ENCODE results near the gene PCDHGA1.

PCDHGA1 gene

GRCh38 chr5:141528291-141528984, 198.1 kb downstream of the PCDHGA1 start:
- DNase-seq (ENCODE audit: low read depth in 2 of 2, low spot score in 1 of 2): no peak

- no peak for DNase-seq (ENCODE audit: low read depth in 2 of 2, low spot score in 1 of 2)
Observed at GRCh38 chr5:141529002-141529401, 198.7 kb downstream of the PCDHGA1 start.

DNA sequence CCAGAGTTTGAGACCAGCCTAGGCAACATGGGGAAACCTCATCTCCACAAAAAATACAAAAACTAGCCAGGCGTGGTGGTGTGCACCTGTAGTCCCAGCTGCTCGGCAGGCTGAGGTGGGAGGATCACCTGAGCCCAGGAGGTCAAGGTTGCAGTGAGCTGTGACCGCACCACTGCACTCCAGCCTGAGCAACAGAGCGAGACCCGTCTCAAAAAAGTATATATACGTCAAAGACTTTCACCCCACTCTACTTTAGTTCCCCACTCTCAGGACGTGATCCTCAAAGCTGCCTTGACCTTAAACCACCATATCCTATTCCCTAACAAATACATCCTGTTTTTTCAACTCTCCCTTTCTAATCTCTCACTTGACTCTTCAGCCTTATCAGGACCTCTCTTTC, 199.6 kb downstream of the PCDHGA1 start:
- DNase-seq (ENCODE audit: low read depth in 2 of 2, low spot score in 1 of 2): no peak

GRCh38 chr5:141532726-141533125, 202.4 kb downstream of the PCDHGA1 start:
- DNase-seq (ENCODE audit: low read depth in 2 of 2, low spot score in 1 of 2): no peak

DNA sequence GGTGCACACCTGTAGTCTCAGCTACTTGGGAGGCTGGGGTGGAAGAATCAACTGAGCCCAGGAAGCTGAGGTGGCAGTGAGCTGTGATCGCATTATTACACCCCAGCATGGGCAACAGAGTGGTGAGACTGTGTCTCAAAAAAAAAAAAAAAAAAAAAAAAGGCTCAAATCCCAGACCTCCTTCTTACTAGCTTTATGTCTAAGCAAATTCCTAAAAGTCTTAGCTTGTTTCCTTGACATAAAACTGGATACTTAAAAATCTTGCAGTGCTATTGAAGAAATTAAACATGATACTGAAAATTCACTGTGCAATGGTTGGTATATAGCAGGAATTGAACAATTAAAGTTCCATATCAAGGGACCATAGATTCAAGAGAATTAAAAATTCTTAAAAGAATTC, 203.6 kb downstream of the PCDHGA1 start:
- DNase-seq (ENCODE audit: low read depth in 2 of 2, low spot score in 1 of 2): no peak

DNA sequence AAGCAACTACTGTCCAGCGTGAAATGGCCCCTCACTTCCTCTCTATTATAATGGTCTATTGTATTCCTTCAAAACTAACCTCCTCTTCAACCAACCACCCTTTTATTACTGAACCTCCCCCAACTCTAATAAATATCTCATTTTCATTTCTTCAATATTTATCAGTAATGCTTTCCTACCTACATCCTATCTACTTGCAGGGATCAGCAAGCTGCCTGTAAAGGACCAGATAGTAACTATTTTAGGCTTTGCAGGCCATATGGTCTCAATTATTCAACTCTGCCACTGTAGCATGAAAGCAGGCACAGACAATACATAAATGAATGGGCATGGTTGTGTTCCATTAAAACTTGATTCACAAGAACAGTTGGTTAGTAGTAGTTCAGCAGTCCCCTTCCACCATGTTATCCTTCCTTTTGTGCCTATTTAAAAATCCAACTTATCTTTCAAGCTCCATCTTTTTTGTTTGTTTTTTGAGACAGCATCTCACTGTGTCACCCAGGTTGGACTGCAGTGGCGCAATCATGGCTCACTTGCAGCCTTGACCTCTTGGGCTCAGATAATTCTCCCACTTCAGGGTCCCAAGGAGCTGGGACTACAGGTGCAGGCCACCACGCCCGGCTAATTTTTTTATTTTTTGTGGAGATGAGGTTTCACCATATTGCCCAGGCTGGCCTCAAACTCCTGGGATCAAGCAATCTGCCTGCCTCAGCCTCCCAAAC, 204.3 kb downstream of the PCDHGA1 start:
- DNase-seq (ENCODE audit: low read depth in 2 of 2, low spot score in 1 of 2): no peak

GRCh38 chr5:141543053-141543452, 212.7 kb downstream of the PCDHGA1 start:
- no peak for DNase-seq (ENCODE audit: low read depth in 2 of 2, low spot score in 1 of 2)

- no peak for DNase-seq (ENCODE audit: low read depth in 2 of 2, low spot score in 1 of 2)
Observed at GRCh38 chr5:141547488-141547887, 217.2 kb downstream of the PCDHGA1 start.

GRCh38 chr5:141547921-141548320, 217.6 kb downstream of the PCDHGA1 start:
- DNase-seq (ENCODE audit: low read depth in 2 of 2, low spot score in 1 of 2): no peak

GRCh38 chr5:141557681-141558136, 227.4 kb downstream of the PCDHGA1 start:
- DNase-seq (ENCODE audit: low read depth in 2 of 2, low spot score in 1 of 2): peak; percentile 32 to 63

DNA sequence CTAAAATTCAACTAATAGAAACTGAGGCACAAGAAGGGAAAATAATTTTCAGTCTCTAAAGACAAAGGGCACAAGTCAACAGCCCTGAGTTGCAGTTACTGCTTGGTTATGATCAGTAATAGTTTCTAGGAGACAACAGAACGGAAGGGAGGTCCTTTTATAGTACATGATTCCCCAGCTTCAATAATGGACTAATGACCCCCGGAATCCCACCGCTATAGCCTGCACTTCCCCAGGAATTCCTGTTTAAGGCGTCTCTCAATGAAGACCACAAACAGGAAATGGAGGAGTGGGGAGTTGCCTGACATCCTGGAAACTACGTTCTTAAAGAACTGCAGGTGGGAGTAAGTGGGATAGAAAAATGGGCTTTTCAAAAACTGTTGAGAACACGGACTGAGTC, 227.8 kb downstream of the PCDHGA1 start:
- no peak for DNase-seq (ENCODE audit: low read depth in 2 of 2, low spot score in 1 of 2)

DNA sequence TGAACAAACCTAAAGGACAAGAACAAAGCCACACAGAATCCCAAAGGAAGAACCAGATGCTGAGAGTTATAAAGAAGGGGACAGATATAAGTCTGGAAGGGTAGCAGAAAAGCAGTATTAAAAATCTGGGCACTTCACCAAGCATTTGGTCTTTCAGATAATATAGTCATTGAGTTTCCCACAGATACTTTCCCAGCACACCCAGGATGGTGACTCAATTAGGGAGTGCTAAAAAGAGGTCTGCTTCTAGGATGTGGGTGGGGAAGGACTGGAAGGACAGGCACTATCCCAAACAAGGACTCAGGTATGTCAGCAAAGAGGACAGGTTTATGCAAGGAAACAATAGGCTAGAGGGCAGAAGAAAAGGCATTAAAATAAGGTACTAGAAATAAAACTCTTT, 229.1 kb downstream of the PCDHGA1 start:
- DNase-seq (ENCODE audit: low read depth in 2 of 2, low spot score in 1 of 2): no peak

DNA sequence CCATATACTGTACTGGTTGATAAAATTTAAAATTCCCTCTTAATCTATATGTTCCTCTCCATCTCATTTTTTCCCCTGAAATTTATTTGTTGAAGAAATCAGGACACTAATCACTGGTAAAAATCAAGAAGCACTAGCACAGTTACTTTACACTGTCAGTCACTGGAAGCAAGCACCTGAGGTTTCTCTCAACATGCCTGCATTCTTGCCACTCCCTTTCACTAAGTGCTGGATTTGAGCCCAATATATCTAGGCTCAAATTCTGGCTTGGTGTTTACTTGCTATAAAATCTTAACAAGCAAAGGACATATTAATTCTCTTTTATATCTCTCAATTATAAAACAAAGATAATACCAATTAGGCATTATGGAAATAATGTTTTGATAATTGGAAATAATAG, 229.8 kb downstream of the PCDHGA1 start:
- no peak for DNase-seq (ENCODE audit: low read depth in 2 of 2, low spot score in 1 of 2)

DNA sequence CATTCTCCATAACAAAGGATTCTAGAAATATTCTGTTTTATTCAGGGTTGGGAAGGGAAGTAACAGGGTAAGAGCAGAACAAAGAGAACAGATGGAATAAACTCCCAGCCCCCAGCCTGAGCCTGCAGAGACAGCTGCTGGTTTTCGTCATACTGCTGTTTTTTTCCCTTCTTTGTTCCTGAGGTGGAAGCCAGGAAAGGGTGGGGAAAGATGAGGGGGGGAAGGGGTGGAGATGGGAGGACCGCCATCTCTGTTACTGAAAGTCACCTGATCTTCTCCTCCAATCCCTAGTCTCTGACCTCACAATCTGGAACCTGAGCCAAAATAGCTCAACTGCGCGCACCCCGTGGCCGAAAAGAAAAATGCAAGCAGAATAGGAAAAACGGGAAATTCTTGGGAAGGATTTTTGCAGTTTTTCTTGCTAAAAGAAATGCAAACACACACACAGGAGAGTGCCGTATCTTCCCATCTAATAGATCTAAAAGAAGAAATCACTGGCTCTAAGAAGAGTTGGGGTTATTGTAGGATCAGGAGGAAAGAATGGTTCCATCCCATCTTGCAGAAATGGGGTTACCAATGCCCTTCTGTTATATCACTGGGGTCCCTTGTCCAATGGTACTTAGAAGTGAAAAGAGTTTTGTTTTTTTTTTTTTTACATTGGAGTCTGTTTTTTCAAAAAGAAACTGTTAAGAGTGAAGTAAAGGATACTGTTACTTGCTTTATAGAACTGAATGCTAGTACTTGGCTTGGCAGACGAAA, 230.6 kb downstream of the PCDHGA1 start:
- DNase-seq (ENCODE audit: low read depth in 2 of 2, low spot score in 1 of 2): no peak
